HEK293 (cell line): ENCODE data around the gene ZNF608.

ENCODE experiments used
- CTCF ChIA-PET: fragments of 350-600 bp; formaldehyde crosslinking; extraction: SDS; loops from one replicate; lab custom pipeline; 2021; ENCODE audit warnings: antibody characterized with exemption; lab: Yijun Ruan, JAX
- POLR2A ChIA-PET: fragments of 300-600 bp; formaldehyde crosslinking; extraction: SDS; loops from one replicate; lab custom pipeline; 2020; ENCODE audit warnings: antibody characterized with exemption, inconsistent platforms; lab: Yijun Ruan, JAX
- H3K27ac ChIP-seq: fragments of 200-500 bp; sonication (Bioruptor generic); 2 replicates; pipeline ENCODE4 v1.5.1; 2014; ENCODE audit warnings: low read depth, low read length, control low read depth, inconsistent platforms; ENCODE audit errors: extremely low read depth
- H3K36me3 ChIP-seq, 2 experiments: fragments of 200-500 bp in 1 of 2; sonication (Bioruptor generic) in 1 of 2; 1 replicate in 1 of 2; 2 replicates in 1 of 2; pipeline ENCODE4 v1.5.1; 2014 to 2017; ENCODE audit warnings: inconsistent platforms in 2 of 2, low read length in 2 of 2; ENCODE audit not compliant: control insufficient read depth in 2 of 2, insufficient read depth in 1 of 2
- H3K4me1 ChIP-seq: fragments of 200-500 bp; sonication (Bioruptor generic); 2 replicates; pipeline ENCODE4 v1.5.1; 2014; ENCODE audit warnings: mild to moderate bottlenecking, low read length, inconsistent platforms; ENCODE audit not compliant: control insufficient read depth, insufficient read depth
- H3K4me3 ChIP-seq: 2 replicates; pipeline ENCODE4 v1.5.1; 2011; ENCODE audit warnings: low read depth, mild to moderate bottlenecking, control low read depth, low read length, moderate library complexity
- H3K9me3 ChIP-seq: fragments of 200-500 bp; sonication (Bioruptor generic); 2 replicates; pipeline ENCODE4 v1.5.1; 2014; ENCODE audit warnings: low read depth, low read length, inconsistent platforms; ENCODE audit not compliant: control insufficient read depth, insufficient read depth
- HOXD13 ChIP-seq: sonication (generic); formaldehyde crosslinking; IDR thresholded peaks from 2 replicates; pipeline ENCODE4 v1.8.0; 2022; ENCODE audit warnings: missing genetic modification reagents, borderline replicate concordance
- KLF16 ChIP-seq: fragments of 450-650 bp; formaldehyde crosslinking; IDR thresholded peaks from 2 replicates; pipeline ENCODE4 v1.5.1; 2017; ENCODE audit warnings: missing biosample characterization, missing genetic modification characterization
- MYNN ChIP-seq: fragments of 450-650 bp; formaldehyde crosslinking; IDR thresholded peaks from 2 replicates; pipeline ENCODE4 v1.5.1; 2016; ENCODE audit warnings: missing biosample characterization, missing genetic modification characterization, borderline replicate concordance
- ZBTB7A ChIP-seq: fragments of 450-650 bp; formaldehyde crosslinking; IDR thresholded peaks from 2 replicates; pipeline ENCODE4 v1.5.1; 2016; ENCODE audit warnings: low read depth, missing biosample characterization, missing genetic modification characterization
- ZEB2 ChIP-seq: fragments of 450-650 bp; formaldehyde crosslinking; IDR thresholded peaks from 2 replicates; pipeline ENCODE4 v1.5.1; 2016; ENCODE audit warnings: missing biosample characterization, missing genetic modification characterization
- ZNF184 ChIP-seq: fragments of 450-650 bp; IDR thresholded peaks from 2 replicates; pipeline ENCODE4 v1.5.1; 2018; ENCODE audit warnings: missing biosample characterization, mild to moderate bottlenecking, missing genetic modification characterization
- ZNF202 ChIP-seq: fragments of 450-650 bp; formaldehyde crosslinking; IDR thresholded peaks from 2 replicates; pipeline ENCODE4 v1.5.1; 2016; ENCODE audit warnings: missing biosample characterization, missing genetic modification characterization, borderline replicate concordance
- ZNF280C ChIP-seq: fragments of 450-650 bp; formaldehyde crosslinking; IDR thresholded peaks from 2 replicates; pipeline ENCODE4 v1.5.1; 2016; ENCODE audit warnings: missing biosample characterization, missing genetic modification characterization
- ZNF324 ChIP-seq: fragments of 450-650 bp; formaldehyde crosslinking; IDR thresholded peaks from 2 replicates; pipeline ENCODE4 v1.5.1; 2016; ENCODE audit warnings: missing biosample characterization, missing genetic modification characterization
- ZNF416 ChIP-seq: fragments of 450-650 bp; formaldehyde crosslinking; IDR thresholded peaks from 2 replicates; pipeline ENCODE4 v1.5.1; 2016; ENCODE audit warnings: missing biosample characterization, missing genetic modification characterization
- ZNF514 ChIP-seq: fragments of 450-650 bp; formaldehyde crosslinking; IDR thresholded peaks from 2 replicates; pipeline ENCODE4 v1.5.1; 2016; ENCODE audit warnings: missing biosample characterization, missing genetic modification characterization
- ZNF529 ChIP-seq: fragments of 450-650 bp; formaldehyde crosslinking; IDR thresholded peaks from 2 replicates; pipeline ENCODE4 v1.5.1; 2017; ENCODE audit warnings: missing genetic modification characterization, missing biosample characterization; ENCODE audit not compliant: insufficient replicate concordance
- ZNF596 ChIP-seq: fragments of 450-650 bp; IDR thresholded peaks from 2 replicates; pipeline ENCODE4 v1.5.0; 2018; ENCODE audit warnings: missing biosample characterization, mild to moderate bottlenecking, missing genetic modification characterization, moderate library complexity
- ZNF621 ChIP-seq: fragments of 450-650 bp; formaldehyde crosslinking; IDR thresholded peaks from 2 replicates; pipeline ENCODE4 v1.5.1; 2017; ENCODE audit warnings: missing biosample characterization, missing genetic modification characterization
- ZNF639 ChIP-seq: fragments of 450-650 bp; formaldehyde crosslinking; IDR thresholded peaks from 2 replicates; pipeline ENCODE4 v1.5.1; 2016; ENCODE audit warnings: missing biosample characterization, missing genetic modification characterization
- ZNF658 ChIP-seq: fragments of 450-650 bp; formaldehyde crosslinking; IDR thresholded peaks from 2 replicates; pipeline ENCODE4; 2016; ENCODE audit warnings: missing biosample characterization, missing genetic modification characterization
- ZNF837 ChIP-seq: fragments of 450-650 bp; formaldehyde crosslinking; IDR thresholded peaks from 2 replicates; pipeline ENCODE4 v1.5.1; 2016; ENCODE audit warnings: missing biosample characterization, missing genetic modification characterization
- TF ChIP-seq, protein P1 (sequence below): fragments of 450-650 bp; formaldehyde crosslinking; IDR thresholded peaks from 2 replicates; pipeline ENCODE4 v1.5.1; 2017; ENCODE audit warnings: missing biosample characterization, missing genetic modification characterization
- TF ChIP-seq, protein P2 (sequence below): sonication (generic); formaldehyde crosslinking; IDR thresholded peaks from 2 replicates; pipeline ENCODE4 v1.8.1; 2022; ENCODE audit warnings: mild to moderate bottlenecking, moderate library complexity, missing genetic modification reagents
- TF ChIP-seq, protein P3 (sequence below): fragments of 450-650 bp; formaldehyde crosslinking; IDR thresholded peaks from 2 replicates; pipeline ENCODE4 v1.5.1; 2017; ENCODE audit warnings: missing biosample characterization, missing genetic modification characterization
- TF ChIP-seq, protein P4 (sequence below): fragments of 450-650 bp; formaldehyde crosslinking; IDR thresholded peaks from 2 replicates; pipeline ENCODE4 v1.5.0; 2017; ENCODE audit warnings: missing biosample characterization, missing genetic modification characterization, borderline replicate concordance
- TF ChIP-seq, protein P5 (sequence below): fragments of 450-650 bp; formaldehyde crosslinking; IDR thresholded peaks from 2 replicates; pipeline ENCODE4 v1.5.1; 2016; ENCODE audit warnings: missing biosample characterization, missing genetic modification characterization, low read depth

ZNF608 gene

DNA sequence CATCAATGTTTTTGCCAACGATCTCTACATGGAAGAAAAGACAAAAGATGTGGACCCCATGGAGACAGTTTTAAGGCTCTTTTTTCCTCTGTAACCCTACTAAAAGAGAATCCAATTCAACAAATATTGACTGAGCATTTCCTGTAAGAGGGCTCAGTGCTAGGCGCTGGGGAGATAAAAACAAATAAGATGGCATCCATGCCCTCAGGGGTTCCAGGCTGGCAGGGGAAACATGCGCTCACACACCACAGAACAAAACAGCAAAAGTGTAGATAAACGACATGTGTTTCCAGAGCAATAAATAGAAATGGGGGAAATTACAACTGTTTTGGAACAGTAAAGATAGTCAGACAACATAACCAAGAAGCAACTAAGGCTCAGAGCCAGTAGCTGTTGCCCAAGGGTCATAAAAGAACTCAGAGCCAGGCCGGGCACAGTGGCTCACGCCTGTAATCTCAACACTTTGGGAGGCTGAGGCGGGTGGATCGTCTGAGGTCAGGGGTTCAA lies 25.2 kb downstream of the ZNF608 start (continued):
- TF ChIP-seq ZNF280C (no peak), ZNF596 (tag by site-specific recombination) (no peak), ZNF639 (tag by site-specific recombination) (no peak), ZBTB7A (tag by site-specific recombination) (no peak), ZNF529 (tag by site-specific recombination) (no peak), ZNF658 (tag by site-specific recombination) (no peak), ZNF202 (tag by site-specific recombination) (no peak), ZNF837 (tag by site-specific recombination) (no peak), HOXD13 (CRISPR knock-in tag) (no peak), ZNF184 (tag by site-specific recombination) (no peak)
- TF ChIP-seq, protein P1, sequence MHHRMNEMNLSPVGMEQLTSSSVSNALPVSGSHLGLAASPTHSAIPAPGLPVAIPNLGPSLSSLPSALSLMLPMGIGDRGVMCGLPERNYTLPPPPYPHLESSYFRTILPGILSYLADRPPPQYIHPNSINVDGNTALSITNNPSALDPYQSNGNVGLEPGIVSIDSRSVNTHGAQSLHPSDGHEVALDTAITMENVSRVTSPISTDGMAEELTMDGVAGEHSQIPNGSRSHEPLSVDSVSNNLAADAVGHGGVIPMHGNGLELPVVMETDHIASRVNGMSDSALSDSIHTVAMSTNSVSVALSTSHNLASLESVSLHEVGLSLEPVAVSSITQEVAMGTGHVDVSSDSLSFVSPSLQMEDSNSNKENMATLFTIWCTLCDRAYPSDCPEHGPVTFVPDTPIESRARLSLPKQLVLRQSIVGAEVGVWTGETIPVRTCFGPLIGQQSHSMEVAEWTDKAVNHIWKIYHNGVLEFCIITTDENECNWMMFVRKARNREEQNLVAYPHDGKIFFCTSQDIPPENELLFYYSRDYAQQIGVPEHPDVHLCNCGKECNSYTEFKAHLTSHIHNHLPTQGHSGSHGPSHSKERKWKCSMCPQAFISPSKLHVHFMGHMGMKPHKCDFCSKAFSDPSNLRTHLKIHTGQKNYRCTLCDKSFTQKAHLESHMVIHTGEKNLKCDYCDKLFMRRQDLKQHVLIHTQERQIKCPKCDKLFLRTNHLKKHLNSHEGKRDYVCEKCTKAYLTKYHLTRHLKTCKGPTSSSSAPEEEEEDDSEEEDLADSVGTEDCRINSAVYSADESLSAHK (tag by site-specific recombination), result 0 out of 2 replicates have a peak, but pooled peaks have one; percentile 24

GRCh38 chr5:124720593-124720992 lies 25.8 kb downstream of the ZNF608 start:
- Histone ChIP-seq H3K27ac (no peak overlapping the region), H3K36me3 (no peaks in the 10 kb centered on the region; a peak in 1 of 3 replicates), H3K9me3 (no peaks in the 10 kb centered on the region), H3K4me1 (peaks cover 55% of the 10 kb centered on the region), H3K4me3 (no peak overlapping the region)
- CTCF ChIA-PET, result interaction anchor here (0.6 kb wide), 3 partner anchors 22 to 1579 kb away, joined by 3 to 4 read pairs (median 3); no protein-coding TSS in a partner anchor
- POLR2A ChIA-PET, result interaction anchor here (0.6 to 0.8 kb wide), 2 partner anchors 51 to 104 kb away, joined by 3 read pairs; no protein-coding TSS in a partner anchor
- TF ChIP-seq, protein P2, sequence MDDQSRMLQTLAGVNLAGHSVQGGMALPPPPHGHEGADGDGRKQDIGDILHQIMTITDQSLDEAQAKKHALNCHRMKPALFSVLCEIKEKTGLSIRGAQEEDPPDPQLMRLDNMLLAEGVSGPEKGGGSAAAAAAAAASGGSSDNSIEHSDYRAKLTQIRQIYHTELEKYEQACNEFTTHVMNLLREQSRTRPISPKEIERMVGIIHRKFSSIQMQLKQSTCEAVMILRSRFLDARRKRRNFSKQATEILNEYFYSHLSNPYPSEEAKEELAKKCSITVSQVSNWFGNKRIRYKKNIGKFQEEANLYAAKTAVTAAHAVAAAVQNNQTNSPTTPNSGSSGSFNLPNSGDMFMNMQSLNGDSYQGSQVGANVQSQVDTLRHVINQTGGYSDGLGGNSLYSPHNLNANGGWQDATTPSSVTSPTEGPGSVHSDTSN (CRISPR knock-in tag), result no peak
- peak; percentile 54 for TF ChIP-seq ZEB2 (tag by site-specific recombination)
- TF ChIP-seq MYNN (tag by site-specific recombination), result no peak
- TF ChIP-seq, protein P3, sequence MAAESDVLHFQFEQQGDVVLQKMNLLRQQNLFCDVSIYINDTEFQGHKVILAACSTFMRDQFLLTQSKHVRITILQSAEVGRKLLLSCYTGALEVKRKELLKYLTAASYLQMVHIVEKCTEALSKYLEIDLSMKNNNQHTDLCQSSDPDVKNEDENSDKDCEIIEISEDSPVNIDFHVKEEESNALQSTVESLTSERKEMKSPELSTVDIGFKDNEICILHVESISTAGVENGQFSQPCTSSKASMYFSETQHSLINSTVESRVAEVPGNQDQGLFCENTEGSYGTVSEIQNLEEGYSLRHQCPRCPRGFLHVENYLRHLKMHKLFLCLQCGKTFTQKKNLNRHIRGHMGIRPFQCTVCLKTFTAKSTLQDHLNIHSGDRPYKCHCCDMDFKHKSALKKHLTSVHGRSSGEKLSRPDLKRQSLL (tag by site-specific recombination), result no peak
- TF ChIP-seq KLF16, result no peak
- no peak for TF ChIP-seq ZNF324
- no peak for TF ChIP-seq ZNF416 (tag by site-specific recombination)
- TF ChIP-seq ZNF514 (tag by site-specific recombination), result no peak
- TF ChIP-seq, protein P4, sequence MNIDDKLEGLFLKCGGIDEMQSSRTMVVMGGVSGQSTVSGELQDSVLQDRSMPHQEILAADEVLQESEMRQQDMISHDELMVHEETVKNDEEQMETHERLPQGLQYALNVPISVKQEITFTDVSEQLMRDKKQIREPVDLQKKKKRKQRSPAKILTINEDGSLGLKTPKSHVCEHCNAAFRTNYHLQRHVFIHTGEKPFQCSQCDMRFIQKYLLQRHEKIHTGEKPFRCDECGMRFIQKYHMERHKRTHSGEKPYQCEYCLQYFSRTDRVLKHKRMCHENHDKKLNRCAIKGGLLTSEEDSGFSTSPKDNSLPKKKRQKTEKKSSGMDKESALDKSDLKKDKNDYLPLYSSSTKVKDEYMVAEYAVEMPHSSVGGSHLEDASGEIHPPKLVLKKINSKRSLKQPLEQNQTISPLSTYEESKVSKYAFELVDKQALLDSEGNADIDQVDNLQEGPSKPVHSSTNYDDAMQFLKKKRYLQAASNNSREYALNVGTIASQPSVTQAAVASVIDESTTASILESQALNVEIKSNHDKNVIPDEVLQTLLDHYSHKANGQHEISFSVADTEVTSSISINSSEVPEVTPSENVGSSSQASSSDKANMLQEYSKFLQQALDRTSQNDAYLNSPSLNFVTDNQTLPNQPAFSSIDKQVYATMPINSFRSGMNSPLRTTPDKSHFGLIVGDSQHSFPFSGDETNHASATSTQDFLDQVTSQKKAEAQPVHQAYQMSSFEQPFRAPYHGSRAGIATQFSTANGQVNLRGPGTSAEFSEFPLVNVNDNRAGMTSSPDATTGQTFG (tag by site-specific recombination), result no peak
- TF ChIP-seq, protein P5, sequence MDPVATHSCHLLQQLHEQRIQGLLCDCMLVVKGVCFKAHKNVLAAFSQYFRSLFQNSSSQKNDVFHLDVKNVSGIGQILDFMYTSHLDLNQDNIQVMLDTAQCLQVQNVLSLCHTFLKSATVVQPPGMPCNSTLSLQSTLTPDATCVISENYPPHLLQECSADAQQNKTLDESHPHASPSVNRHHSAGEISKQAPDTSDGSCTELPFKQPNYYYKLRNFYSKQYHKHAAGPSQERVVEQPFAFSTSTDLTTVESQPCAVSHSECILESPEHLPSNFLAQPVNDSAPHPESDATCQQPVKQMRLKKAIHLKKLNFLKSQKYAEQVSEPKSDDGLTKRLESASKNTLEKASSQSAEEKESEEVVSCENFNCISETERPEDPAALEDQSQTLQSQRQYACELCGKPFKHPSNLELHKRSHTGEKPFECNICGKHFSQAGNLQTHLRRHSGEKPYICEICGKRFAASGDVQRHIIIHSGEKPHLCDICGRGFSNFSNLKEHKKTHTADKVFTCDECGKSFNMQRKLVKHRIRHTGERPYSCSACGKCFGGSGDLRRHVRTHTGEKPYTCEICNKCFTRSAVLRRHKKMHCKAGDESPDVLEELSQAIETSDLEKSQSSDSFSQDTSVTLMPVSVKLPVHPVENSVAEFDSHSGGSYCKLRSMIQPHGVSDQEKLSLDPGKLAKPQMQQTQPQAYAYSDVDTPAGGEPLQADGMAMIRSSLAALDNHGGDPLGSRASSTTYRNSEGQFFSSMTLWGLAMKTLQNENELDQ (tag by site-specific recombination), result no peak
- TF ChIP-seq ZNF621 (tag by site-specific recombination), result no peak
